GM23338 (cell line): ENCODE results near the gene KDM4B.

ENCODE experiments used
- POLR2AphosphoS5 ChIP-seq: IDR thresholded peaks from 2 replicates; pipeline ENCODE4 v1.6.1; 2016; ENCODE audit warnings: antibody characterized with exemption, low read depth
- ZNF331 ChIP-seq: fragments of 250-450 bp; sonication (Bioruptor Pico); IDR thresholded peaks from 2 replicates; pipeline ENCODE4 v1.5.0; 2020; ENCODE audit warnings: low read depth, mild to moderate bottlenecking, moderate library complexity
- TF ChIP-seq, protein P1 (sequence below), 2 experiments: fragments of 200-600 bp in 1 of 2; sonication (generic) in 1 of 2; conservative IDR thresholded peaks; 2 replicates each; pipeline versions ENCODE4 v1.5.1 to v1.6.1; 2016 to 2017; ENCODE audit warnings: antibody characterized with exemption in 2 of 2, low read depth in 2 of 2, mild to moderate bottlenecking in 2 of 2, moderate library complexity in 1 of 2

DNA sequence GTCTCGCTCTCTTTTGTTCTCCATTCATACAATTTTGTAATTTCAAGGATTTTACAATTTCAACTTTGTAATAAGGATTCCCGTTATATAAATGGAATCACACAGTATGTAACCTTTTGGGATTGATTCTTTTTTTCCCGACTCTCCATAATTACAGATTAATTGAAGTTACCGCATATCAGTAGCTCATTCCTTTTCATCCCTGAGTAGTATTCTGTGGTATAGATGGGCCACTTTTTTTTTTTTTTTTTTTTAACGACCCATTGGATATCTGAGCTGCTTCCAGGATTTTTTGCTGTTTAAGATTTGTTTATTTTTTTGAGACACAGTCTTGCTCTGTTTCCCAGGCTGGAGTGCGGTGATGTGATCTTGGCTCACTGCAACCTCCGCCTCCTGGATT is 31.9 kb upstream of the KDM4B start:
- TF ChIP-seq, protein P1, sequence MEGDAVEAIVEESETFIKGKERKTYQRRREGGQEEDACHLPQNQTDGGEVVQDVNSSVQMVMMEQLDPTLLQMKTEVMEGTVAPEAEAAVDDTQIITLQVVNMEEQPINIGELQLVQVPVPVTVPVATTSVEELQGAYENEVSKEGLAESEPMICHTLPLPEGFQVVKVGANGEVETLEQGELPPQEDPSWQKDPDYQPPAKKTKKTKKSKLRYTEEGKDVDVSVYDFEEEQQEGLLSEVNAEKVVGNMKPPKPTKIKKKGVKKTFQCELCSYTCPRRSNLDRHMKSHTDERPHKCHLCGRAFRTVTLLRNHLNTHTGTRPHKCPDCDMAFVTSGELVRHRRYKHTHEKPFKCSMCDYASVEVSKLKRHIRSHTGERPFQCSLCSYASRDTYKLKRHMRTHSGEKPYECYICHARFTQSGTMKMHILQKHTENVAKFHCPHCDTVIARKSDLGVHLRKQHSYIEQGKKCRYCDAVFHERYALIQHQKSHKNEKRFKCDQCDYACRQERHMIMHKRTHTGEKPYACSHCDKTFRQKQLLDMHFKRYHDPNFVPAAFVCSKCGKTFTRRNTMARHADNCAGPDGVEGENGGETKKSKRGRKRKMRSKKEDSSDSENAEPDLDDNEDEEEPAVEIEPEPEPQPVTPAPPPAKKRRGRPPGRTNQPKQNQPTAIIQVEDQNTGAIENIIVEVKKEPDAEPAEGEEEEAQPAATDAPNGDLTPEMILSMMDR (conservative IDR thresholded peaks at IDR 0.05; ENCODE audit: low read depth in 2 of 2) = no peak
- TF ChIP-seq POLR2AphosphoS5 (no peak), ZNF331 (CRISPR knock-in tag) (no peak)
